GM18520 (cell line): ENCODE data around the gene DLL1.

ENCODE experiments used
- ATAC-seq: cut with Tn5 transposase; IDR thresholded peaks from one replicate; pipeline ENCODE4 v1.9.1; 2021; ENCODE audit not compliant: unreplicated experiment

Gene DLL1

DNA sequence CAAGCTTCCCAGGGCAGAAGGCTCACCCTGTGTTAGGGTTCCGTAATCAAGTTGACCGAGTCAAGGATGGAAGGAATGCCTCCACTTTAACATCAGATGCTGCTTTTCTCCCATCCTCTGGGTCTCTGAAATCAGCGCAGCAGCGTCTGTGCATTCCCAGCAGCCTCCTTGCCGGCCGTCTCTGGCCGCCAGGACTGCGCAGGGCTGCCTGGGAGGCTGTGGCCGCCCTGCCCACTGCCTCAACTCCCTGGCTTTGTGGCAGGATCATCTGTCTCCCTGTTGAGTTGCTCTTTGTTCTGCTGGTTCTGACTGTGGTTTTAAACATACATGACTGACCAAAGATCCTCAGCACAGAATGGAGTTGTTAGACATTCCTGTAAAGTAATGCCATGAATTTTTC, 56.5 kb downstream of the DLL1 start:
- no peak for ATAC-seq

DNA sequence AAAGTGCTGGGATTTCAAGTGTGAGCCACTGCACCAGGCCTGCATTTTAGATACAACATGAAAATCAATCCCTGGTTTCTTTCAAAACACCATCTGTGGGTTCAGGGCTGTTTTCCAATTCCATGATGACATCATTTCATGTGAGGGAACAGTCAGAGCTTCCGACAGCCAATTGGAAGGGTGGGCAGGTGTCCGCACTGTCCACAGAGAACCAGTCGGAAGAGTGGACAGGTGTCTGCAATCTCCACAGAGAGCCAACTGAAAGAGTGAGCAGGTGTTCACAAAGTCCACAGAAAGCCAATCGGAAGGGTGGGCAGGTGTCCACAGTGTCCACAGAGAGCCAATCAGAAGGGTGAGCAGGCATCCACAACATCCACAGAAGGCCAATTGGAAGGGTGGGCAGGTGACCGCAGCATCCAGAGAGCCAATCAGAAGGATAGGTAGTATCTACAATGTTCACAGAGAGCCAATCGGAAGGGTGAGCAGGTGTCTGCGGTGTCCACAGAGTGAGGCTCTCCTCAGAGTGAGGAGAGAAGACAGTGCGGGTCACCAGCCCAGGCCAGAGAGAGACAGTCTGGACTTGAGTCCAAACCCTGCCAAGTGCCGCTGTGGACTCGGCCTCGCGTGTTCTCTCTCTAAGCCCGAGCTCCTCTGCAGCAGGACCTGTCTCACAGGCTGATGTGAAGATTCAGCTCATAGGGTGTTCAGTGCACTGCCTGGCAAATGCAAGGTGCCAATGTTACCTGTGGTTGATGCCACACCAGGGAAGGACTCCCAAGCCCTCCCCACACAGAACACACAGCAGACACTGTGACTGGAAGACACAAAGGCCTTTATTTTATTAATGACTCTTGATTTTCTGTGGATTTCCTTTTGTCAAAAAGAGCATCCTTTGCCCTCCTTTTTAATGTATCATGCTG, 57.3 kb downstream of the DLL1 start:
- no peak for ATAC-seq
